ENCODE measurements around the gene SMAP2.

SMAP2 gene

GRCh38 chr1:40422630-40423263 is 49.2 kb downstream of the SMAP2 start:
- DNase-seq = no peak

DNA sequence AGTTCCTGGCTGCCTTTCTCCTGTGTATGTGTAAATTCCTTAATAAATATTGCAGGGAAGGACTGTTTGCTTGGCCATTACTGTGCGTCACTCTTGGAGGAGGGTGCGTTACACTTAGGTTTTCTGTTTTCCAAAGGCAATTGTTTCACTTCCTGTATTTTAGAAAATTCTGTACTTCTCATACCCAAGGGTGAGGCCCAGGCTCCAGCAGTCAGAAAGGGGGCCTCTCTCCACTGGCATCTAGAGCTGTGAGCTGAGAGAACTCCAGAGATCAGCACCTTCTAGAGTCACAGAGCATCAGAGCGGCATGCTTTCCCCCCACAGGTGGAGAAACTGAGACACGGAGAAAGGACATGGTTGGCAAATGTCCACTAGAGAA is 49.7 kb downstream of the SMAP2 start:
- no peak for DNase-seq

DNA sequence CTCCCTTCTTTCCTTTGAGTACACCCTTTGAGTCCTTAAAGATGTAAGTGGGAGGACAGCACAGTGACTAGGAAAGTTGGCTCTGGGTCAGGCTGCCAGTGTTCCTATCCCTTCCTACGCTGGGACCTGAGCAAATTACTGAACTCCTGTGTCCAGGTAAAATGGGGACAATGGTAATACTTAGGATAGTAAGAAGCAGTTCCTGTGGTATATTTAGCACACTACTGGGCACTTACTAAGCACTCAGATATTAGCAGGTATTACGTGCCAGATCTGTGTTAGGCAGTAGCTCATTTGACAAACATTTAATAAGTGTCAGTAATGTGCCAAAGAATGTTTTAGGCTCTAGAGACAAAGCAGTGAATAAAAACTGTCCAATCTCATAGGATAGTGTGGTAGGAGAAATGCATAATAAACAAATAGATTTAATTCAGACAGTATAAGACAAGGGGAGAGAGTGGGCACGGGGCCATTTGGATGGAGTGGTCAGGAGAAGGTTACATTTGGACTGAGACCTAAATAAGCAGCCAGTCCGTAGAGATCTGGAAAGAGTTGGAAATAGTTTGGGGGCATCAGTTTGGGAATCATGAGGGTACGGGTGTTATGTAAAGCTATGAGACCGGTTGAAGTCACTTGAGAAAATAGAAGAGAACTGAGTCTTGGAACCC is 50.6 kb downstream of the SMAP2 start:
- DNase-seq = no peak

- no peak for DNase-seq
These were observed 51.7 kb downstream of the SMAP2 start for GRCh38 chr1:40425198-40425597.

- no peak for DNase-seq
These were observed 57.9 kb downstream of the SMAP2 start for GRCh38 chr1:40431385-40431784.

GRCh38 chr1:40432644-40433390 is 59.3 kb downstream of the SMAP2 start:
- DNase-seq = no peak

GRCh38 chr1:40435471-40435870 is 61.9 kb downstream of the SMAP2 start:
- DNase-seq = no peak

DNA sequence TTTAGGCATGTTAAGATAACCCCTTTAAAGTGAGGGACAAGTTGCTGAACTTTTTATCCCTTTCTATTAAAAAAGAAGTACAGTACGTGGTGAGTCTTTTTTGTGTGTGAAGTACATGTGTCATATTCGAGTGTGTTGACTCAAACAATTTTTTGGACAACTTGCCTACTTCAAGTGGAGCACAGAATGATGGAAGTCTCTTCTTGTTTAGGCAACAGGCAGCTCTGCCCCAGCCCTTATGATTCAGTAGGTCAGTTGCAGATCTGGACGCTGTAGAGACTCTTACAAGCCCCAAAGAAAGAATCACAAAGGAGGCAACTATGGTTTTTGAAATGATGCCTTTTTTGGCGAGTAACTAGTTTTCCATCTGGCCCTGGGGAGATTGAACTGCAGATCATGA is 62.3 kb downstream of the SMAP2 start:
- DNase-seq = no peak

GRCh38 chr1:40438391-40439015 is 65.0 kb downstream of the SMAP2 start:
- peak; percentile 86 for DNase-seq

GRCh38 chr1:40439247-40439646 is 65.7 kb downstream of the SMAP2 start:
- no peak for DNase-seq

DNA sequence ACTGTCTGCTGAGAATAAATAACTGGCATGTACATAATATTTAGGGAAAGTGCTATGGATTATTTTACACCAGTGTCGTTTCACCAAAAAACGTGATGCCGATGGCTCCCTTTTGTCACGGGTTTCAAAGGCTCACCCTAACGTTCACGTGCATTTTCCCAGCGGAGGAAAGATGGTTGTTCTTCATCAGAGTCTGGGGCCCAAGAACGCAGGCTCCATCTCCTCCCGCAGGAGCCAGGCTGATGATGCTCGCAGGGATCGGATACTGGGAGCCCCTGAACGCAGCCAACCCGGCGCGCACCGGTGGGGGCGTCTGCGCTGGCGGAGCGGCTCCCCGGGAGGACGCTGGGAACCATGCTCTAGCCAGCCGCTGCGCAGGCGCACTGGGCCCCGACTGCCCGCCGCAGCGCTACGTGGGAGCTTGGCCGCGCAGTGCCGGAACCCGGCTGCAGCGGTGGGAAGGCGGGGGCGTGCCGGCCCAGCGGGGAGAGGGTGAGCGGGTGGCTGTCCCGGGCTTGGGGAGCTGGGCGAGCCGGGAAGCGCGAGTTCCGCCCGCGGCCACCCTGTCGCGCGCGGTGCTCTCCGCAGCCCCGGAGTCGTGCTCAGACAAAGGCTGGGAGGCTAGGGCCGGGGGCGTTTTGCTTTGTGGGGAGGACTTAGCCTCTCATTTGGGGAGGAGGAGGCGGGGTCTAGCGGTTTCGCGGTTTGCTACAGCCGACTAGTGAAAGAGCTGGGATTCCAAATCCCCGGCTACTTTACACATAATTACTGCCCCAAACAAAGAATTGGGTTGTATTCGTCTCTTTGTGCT is 76.4 kb downstream of the SMAP2 start, which contains the start of gene ZFP69B:
Gene ZFP69B (plus strand): TSS at position 793 of the 811 bp plus-strand sequence. CDS start 486 bp downstream, outside the sequence.
- peak; percentile 100 for DNase-seq

GRCh38 chr1:40450495-40451237 is 77.1 kb downstream of the SMAP2 start:
- peak; percentile 99 for DNase-seq

- DNase-seq = no peak
These were observed 77.7 kb downstream of the SMAP2 start for GRCh38 chr1:40451238-40451585.

GRCh38 chr1:40454873-40455272 is 81.3 kb downstream of the SMAP2 start:
- no peak for DNase-seq

- peak; percentile 75 for DNase-seq
These were observed 89.5 kb downstream of the SMAP2 start for GRCh38 chr1:40462956-40463590.

- DNase-seq = no peak
These were observed 95.8 kb downstream of the SMAP2 start for GRCh38 chr1:40469327-40469726.
